Right ventricle myocardium superior (tissue), 1 donor: ENCODE data around the gene SERPINA12. TPM values are rescaled to one million over a fixed set of nuclear protein-coding genes. Genes with fewer than 3 reads are reported as not detected.

Experiments
- ATAC-seq: fragments of 200-7000 bp; cut with Tn5 transposase; one replicate; pipeline ENCODE4 v1.9.1; 2020; ENCODE audit warnings: mild to moderate bottlenecking; ENCODE audit not compliant: poor library complexity
- DNase-seq: peaks from one replicate; pipeline ENCODE4 v3.0.0-alpha.2; 2020
- intact Hi-C: fragments of 100-400 bp; cut with DNase I; formaldehyde crosslinking; loops from one replicate; pipeline ENCODE4 v1.11.2; 2022
- total RNA-seq: library from RNA; stranded (reverse); fragmentation: NEBNext Ultra II Directional; extraction: Animal tissue kit (Norgen Biotek cat#: 25700); gene quantifications from one replicate; pipeline ENCODE4 v1.2.1, GENCODE V29; 2021
- donor health status: DM: no; HTN: yes; CAD: no; lungs with severe emphysema.

SERPINA12 gene
- total RNA-seq, 1 donor from 2014 or later, result not detected

- intact Hi-C loops, result no loop called here
- ATAC-seq (no peak), DNase-seq (no peak)
Measured at GRCh38 chr14:94474581-94475031, 34.7 kb downstream of the SERPINA12 start.

GRCh38 chr14:94473666-94474410, 35.4 kb downstream of the SERPINA12 start:
- ATAC-seq, result no peak
- intact Hi-C loops, result no loop called here
- no peak for DNase-seq

GRCh38 chr14:94472842-94473241, 36.4 kb downstream of the SERPINA12 start:
- intact Hi-C loops, result no loop called here
- no peak for ATAC-seq
- no peak for DNase-seq

GRCh38 chr14:94471045-94471444, 38.2 kb downstream of the SERPINA12 start:
- ATAC-seq, result no peak
- no peak for DNase-seq
- intact Hi-C loops, result no loop called here

- ATAC-seq, result no peak
- DNase-seq, result no peak
- intact Hi-C loops, result no loop called here
Measured at GRCh38 chr14:94470311-94470710, 39.0 kb downstream of the SERPINA12 start.

GRCh38 chr14:94469261-94469660, 40.0 kb downstream of the SERPINA12 start:
- DNase-seq (no peak), ATAC-seq (no peak)
- intact Hi-C loops, result no loop called here

GRCh38 chr14:94467728-94468520, 41.3 kb downstream of the SERPINA12 start:
- intact Hi-C loops, result no loop called here
- ATAC-seq (no peak), DNase-seq (no peak)

- DNase-seq (no peak), ATAC-seq (no peak)
- intact Hi-C loops, result no loop called here
Measured at GRCh38 chr14:94466706-94467370, 42.4 kb downstream of the SERPINA12 start.

GRCh38 chr14:94465042-94465441, 44.2 kb downstream of the SERPINA12 start:
- intact Hi-C loops, result no loop called here
- DNase-seq, result no peak
- no peak for ATAC-seq

- ATAC-seq, result no peak
- intact Hi-C loops, result no loop called here
- DNase-seq, result no peak
Measured at GRCh38 chr14:94464290-94464689, 45.0 kb downstream of the SERPINA12 start.

GRCh38 chr14:94462763-94463572, 46.3 kb downstream of the SERPINA12 start:
- ATAC-seq (no peak), DNase-seq (no peak)
- intact Hi-C loops, result no loop called here

GRCh38 chr14:94462219-94462551, 47.1 kb downstream of the SERPINA12 start:
- intact Hi-C loops, result no loop called here
- ATAC-seq (no peak), DNase-seq (no peak)

- no peak for DNase-seq
- intact Hi-C loops, result no loop called here
- no peak for ATAC-seq
Measured at GRCh38 chr14:94461526-94462218, 47.6 kb downstream of the SERPINA12 start.

- ATAC-seq (no peak), DNase-seq (no peak)
- intact Hi-C loops, result no loop called here
Measured at GRCh38 chr14:94460631-94461416, 48.4 kb downstream of the SERPINA12 start.

GRCh38 chr14:94458558-94459205, 50.6 kb downstream of the SERPINA12 start:
- ATAC-seq, result no peak
- intact Hi-C loops, result no loop called here
- no peak for DNase-seq

- intact Hi-C loops, result no loop called here
- no peak for ATAC-seq
- DNase-seq, result no peak
Measured at GRCh38 chr14:94458096-94458495, 51.2 kb downstream of the SERPINA12 start.

- ATAC-seq (no peak), DNase-seq (no peak)
- intact Hi-C loops, result no loop called here
Measured at GRCh38 chr14:94455928-94456327, 53.3 kb downstream of the SERPINA12 start.
